HG03469 (cell line): ENCODE measurements around the gene PXYLP1.

Experiments used
- ATAC-seq: cut with Tn5 transposase; IDR thresholded peaks from one replicate; pipeline ENCODE4 v1.9.1; 2021; ENCODE audit warnings: mild to moderate bottlenecking, moderate library complexity, moderate number of reproducible peaks; ENCODE audit not compliant: unreplicated experiment

Gene PXYLP1

DNA sequence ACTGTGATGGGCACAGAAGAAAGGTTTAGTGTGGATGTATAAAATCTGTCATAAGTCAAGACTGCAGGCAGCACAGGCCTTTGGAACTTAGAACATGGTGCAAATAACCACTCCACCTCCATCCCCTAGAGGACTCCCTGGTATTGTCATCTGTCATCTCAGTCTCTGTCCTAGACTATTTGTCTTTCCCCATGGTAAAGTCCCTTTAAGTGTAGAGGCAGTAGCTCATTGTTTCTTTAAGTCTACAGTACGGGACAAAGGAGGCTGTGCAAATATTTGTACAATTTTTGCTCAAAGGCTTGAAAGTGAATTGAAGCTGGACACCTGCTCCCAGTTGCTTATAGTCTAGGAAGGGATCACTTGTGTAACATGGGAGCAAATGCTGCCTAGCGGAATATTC lies 3.2 kb upstream of the PXYLP1 start:
- no peak for ATAC-seq

- ATAC-seq: no peak
Observed at GRCh38 chr3:141229132-141229531, 2.5 kb upstream of the PXYLP1 start.

- ATAC-seq: no peak
Observed at GRCh38 chr3:141230293-141230692, 1.3 kb upstream of the PXYLP1 start.

DNA sequence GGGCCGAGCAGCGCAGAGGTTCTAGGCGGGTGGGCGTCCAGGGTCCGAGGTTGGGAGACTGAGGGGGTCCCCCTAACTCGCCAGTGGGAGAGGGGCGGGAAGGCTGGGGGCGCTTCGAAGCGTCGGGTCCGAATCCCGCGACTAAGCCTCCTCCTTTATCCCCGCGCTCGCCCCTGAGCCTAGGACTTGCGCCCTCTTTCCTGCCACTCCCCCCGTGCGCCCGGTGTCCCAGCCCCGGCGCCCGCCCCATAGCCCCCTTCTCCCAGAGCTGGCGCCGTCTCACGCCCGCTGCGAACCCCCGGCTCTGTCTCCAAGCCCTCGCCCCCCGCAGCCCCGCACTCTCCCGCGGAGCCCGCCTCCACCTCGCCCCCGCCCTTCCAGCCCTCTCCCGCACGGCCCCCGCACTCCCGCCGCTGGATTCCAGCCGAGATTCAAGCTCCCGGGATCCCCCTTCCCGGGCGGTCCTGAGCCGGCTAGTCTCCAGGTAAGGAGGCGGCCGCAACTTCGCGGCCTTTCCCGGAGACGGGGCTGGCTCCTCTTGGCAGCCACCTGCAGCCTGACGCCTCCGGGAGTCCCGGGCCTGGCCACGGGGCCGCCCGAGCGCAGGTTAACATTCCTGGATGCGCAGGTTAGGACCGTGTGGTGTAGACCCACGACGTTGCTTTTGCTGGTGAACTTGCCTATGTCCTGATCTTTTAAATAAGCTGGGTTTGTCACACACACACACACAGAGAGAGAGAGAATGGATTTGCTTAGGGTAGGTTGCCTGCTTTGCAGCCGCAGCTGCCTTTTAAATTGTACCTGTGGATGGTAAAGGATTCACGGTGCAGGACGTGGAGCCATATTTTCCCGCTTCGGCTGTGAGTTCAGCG lies 563 bp downstream of the PXYLP1 start:
- no peak for ATAC-seq

GRCh38 chr3:141233457-141234161 lies 2.0 kb downstream of the PXYLP1 start:
- no peak for ATAC-seq

DNA sequence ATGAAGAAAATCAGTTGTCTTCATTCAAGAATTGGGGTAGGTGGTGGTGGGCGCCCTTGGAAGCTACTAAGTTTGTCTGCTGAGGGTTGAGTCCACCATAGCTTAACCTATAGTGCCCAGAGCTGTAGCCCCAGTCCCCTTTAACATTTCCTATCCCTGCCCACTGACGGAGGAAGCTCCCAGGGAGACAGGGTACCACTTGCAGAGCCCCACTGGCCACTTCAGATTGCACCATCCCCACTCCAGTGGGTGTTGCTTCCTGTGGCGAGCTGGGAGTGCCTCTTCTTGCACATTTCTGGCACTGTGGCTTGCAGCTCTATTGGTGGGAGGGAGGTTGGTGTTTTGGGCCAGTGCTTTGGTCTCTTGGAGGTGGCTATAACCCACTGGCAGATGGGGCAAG lies 2.7 kb downstream of the PXYLP1 start:
- no peak for ATAC-seq

DNA sequence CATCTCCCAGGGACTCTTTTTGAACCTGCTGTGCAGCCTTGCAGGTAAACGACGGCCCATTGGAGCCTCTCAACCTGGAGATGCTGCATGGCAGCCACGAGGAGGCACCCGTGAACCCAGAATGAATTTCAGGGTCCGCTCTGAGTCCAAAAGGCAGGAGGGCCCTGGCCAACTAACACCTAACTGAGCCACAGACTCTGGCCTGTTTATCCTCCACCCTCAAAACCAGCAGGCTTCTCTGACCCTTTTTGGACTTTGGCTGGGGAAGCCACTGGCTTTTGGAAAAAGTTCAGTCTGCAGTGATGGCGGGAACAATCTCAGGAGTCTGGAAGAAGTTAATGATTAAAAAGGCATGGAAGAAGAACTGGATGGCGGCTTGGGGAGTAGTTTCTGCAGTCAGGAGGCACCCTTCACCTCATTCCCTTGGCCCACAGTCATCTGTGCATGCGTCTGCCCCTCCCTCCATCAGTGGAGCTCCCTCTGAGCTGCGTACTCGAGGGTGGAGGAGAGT lies 4.1 kb downstream of the PXYLP1 start:
- no peak for ATAC-seq

GRCh38 chr3:141236361-141236760 lies 4.7 kb downstream of the PXYLP1 start:
- ATAC-seq: no peak

DNA sequence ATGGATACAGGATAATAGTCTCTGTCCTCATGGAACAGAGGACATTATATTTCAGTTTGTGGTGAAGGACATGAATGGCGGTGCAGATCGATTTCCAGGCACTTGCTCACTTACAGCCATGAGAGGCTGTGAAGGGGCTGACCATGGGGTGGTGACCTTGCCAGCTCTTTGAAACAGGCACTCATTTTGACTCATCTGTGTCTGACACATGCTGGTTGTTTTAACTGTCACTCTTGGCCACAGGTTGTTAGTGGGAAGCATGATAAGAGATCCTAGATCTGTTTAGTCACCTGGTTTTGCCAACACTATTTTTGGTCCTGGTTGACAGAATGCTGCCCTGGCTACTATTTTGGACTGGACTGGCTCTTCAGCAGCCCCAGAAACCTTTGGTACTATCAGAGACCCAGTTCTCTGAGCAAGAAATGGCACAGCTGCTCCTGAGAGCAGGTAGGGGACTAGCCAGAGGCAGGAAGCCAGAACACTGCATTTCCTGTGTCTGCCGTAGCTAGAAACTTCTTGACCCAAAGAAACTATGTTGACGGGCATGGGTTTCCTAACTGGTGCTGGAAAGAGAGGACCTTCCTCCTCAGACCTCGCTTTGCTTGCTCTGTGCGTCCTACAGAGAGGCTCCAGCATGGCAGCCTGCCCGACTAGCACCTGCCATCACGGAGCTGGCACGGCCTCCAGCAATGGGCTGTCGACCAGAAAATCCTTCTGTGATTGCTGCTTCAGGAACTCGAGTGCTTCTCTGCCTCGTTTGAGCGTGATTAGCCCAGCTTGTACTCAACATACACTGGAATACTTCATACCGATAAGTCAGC lies 6.3 kb downstream of the PXYLP1 start:
- no peak for ATAC-seq

DNA sequence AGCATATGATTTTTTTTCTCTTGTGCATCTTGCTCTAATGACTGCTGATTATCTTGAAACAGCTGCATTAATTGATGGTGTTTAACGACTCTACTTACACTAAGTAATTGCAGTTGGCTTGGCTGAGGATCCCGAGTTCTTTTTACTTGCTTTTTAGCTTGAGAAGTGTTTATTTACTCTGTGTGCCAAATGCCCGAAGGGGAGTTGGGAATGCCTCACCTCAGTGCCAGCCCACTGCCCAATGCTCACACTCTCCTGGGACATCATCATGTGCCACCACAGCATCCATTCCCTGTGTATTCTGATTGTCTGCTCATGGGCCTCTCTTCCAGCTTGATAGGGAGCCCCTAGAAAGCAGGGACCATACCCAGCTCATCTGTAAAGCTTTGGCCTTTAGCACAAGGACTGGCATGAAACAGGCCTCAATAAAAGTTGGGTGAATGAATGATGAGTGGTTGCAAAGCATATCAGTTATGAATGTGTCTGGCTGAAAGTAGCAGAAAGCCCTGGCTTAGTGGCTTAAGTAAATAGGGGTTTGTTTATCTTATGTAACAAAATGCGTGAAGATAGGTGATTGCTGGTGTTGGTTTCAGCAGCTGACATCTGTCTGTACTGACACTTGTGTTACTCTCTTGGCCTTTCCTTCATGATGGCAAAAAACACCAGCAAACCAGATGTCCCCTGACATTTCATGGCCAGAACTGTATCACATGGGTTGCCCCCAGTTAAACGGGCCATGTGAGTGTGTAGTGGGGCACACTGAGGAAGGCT lies 8.1 kb downstream of the PXYLP1 start:
- ATAC-seq: no peak

GRCh38 chr3:141240286-141240685 lies 8.7 kb downstream of the PXYLP1 start:
- ATAC-seq: no peak

DNA sequence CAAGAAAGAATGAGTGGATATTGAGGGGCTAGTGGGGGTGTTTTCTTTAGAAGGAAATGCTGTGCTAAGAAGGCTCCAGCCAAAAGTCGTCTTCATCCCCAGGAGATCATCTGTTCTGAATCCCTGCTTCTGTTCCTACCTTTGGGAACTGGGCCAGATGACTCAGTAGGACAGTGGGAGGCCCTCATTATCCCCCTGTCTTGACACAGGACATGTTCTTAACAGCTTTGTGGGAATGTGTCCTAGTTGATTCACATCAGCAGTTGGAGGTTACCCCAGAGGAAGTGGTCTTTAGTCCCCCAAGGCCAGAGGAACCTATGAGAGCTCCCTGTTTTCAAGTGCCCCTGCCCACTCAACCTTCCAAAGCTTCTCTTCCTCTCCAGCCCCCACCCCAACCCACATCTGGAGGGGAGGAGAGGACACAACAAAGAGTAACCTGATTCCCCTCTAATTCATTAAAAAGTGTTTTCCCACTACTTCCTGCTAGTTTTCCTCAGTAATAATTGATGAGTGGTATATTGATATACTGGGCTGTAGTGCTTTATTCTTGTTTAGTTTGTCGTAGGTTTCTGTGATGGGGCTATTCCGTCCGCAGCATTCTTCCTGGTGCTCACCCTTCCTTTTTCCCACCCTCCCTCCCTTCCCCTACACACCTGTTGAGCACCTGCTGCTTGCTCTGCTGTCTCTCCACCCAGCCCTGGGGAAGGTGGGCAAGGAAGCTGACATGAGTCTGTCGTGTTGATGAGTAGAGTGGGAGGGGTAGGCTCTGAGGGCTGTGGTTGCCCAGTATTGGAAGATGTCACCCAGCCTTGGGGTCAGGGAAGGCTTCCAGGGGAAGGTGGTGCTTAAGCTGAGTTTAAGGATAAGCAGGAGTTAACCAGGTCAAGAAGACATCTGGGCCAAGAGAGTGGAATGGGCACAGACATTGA lies 9.3 kb downstream of the PXYLP1 start:
- ATAC-seq: no peak

DNA sequence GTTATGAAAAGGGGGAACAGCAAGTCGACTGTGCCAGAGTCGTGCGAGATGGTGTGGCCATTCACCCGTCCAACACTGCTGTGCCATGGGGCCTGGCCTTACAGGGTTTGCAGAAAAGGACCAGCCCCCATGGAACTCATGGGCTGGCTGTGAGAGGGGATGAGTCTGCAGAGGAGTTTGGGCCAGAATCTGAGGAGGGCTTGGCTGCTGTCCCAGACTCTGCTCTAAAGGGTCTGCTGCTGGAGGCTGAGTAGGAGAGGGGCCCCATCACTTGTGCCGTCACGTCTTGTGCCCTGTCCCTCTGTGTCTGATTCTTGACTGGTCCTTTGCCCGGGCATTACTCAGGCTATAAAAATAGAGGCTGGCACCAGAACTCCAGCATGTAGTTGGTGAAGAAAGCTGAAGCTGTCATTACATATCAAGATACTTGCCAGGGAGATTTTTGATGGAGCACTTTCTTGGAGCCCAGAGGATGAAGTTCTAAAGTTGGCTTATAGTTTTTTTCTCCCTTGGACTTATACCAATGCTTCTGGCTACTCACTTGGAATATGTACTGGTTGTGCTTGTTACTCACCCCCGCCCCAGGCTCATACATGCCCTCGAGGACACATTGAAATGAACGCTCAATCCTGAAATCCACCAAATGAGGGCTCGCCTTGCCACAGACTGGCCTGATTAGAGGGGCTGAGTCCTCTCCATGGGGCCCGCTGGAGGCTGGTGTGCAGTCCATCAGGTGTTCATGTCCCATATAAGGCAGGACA lies 10.2 kb downstream of the PXYLP1 start:
- ATAC-seq: no peak

- no peak for ATAC-seq
Observed at GRCh38 chr3:141242377-141243092, 10.9 kb downstream of the PXYLP1 start.

DNA sequence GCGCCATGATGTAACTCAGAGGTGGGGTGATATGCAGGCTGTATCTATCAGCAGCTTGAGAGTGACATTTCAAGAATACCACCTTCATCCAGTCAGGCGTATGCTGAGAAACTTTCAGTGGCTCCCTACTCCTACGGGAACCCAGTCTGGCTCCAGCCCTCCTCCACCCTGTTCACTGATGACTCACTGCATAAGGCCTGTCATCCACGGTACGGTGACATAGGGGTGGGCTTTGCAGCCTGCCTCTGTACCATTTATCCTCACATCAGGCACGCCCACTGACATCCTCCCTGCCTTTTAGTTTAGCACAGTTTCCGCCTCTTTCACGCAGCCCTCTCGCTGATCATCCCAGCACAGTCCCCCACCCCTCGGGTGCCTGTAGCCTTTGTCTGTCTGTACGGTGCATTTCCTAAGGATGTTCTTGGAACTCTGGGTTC lies 11.7 kb downstream of the PXYLP1 start:
- no peak for ATAC-seq

DNA sequence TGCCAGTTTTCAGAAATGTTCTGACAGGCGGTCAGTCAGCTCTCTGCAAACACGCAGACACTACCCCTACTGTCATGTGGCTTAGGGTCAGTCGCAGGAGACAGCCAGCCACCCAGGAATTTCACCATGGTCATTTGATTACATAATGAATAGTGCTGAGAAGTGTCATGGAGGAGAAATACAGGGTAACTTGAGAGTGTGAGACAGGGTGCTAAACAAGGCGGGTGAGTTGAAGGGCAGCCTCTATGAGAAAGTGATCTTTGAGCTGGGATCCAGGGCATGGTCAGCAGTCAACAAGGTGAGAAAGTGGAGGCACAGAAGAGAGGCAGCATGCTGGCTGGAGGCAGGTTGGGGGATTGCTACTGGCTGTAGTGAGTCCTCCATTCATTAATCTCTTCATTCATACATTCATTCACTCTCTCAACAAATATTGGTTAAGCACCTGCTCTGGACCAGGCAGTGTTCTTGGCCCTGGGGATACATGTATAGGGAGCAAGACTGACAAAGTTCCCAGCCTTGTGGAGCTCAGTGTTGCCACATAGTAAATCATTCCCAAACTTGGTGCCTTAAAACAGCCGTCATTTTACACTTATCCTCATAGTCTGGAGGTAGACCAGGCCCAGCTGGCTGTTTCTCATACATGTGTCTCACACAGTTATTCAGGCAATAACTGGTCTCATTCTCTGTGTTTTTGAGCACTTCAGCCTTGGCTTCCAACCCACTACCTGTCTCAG lies 14.8 kb downstream of the PXYLP1 start:
- ATAC-seq: no peak

- no peak for ATAC-seq
Observed at GRCh38 chr3:141246958-141247301, 15.3 kb downstream of the PXYLP1 start.
